NT2/D1 (cell line): ENCODE measurements around the gene DNAI2.

Experiments
- SUZ12 ChIP-seq: IDR thresholded peaks from 2 replicates; pipeline ENCODE4 v1.6.1; 2011; ENCODE audit not compliant: insufficient read length, insufficient read depth; ENCODE audit errors: extremely low read depth
- YY1 ChIP-seq: IDR thresholded peaks from 2 replicates; pipeline ENCODE4 v1.6.1; 2011; ENCODE audit not compliant: insufficient read length, insufficient read depth
- ZNF274 ChIP-seq: IDR thresholded peaks from 2 replicates; pipeline ENCODE4 v1.6.1; 2011; ENCODE audit warnings: mild to moderate bottlenecking, low read depth, low read length

DNA sequence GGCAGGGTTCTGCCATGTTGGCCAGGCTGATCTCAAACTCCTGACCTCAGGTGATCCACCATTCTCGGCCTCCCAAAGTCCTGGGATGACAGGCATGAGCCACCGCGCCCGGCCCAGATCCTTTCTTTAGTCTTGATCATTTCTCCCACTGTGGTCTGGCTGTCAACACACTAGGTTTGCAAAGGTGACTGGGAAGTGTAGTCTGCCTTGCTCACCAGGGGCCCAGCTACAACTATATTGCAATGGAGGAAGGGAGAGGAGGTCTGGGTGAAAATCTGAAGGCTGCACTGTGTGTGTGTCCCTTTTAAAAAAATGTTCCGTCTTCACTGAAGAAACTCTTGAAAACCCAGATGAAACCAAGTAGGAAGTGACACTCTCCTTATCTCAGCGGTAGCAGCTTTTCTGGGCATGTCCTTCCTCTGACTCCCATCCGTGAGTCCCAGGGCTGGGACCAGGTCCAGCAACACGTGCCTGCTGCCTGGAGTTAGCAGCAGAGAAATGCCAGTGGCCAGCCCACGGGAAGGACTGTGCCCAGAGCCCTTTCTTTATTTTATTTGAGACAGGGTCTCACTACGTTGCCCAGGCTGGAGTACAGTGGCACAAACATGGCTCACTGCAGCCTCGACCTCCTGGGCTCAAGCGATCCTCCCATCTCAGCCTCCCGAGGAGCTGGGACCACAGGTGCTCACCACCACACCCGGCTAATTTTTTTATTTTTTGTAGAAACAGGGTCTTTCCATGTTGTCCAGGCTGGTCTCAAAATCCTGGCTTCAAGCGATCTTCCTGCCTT, 34.1 kb downstream of the DNAI2 start:
- TF ChIP-seq ZNF274 (no peak), SUZ12 (no peak), YY1 (no peak)
